Stimulated activated CD8-positive, alpha-beta memory T cell treated with anti-CD3 and anti-CD28 coated beads, Interleukin-4, amount 100 ng/mL, for 48 hours (primary cell): Measurements from ENCODE around the gene TFE3.
A peak's percentile ranks its signal among the peaks of the same experiment; 100 is the strongest.

Experiments used
- DNase-seq: peaks from one replicate; pipeline ENCODE4 v3.0.0-alpha.2; 2020

Gene TFE3, protein sequence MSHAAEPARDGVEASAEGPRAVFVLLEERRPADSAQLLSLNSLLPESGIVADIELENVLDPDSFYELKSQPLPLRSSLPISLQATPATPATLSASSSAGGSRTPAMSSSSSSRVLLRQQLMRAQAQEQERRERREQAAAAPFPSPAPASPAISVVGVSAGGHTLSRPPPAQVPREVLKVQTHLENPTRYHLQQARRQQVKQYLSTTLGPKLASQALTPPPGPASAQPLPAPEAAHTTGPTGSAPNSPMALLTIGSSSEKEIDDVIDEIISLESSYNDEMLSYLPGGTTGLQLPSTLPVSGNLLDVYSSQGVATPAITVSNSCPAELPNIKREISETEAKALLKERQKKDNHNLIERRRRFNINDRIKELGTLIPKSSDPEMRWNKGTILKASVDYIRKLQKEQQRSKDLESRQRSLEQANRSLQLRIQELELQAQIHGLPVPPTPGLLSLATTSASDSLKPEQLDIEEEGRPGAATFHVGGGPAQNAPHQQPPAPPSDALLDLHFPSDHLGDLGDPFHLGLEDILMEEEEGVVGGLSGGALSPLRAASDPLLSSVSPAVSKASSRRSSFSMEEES

DNA sequence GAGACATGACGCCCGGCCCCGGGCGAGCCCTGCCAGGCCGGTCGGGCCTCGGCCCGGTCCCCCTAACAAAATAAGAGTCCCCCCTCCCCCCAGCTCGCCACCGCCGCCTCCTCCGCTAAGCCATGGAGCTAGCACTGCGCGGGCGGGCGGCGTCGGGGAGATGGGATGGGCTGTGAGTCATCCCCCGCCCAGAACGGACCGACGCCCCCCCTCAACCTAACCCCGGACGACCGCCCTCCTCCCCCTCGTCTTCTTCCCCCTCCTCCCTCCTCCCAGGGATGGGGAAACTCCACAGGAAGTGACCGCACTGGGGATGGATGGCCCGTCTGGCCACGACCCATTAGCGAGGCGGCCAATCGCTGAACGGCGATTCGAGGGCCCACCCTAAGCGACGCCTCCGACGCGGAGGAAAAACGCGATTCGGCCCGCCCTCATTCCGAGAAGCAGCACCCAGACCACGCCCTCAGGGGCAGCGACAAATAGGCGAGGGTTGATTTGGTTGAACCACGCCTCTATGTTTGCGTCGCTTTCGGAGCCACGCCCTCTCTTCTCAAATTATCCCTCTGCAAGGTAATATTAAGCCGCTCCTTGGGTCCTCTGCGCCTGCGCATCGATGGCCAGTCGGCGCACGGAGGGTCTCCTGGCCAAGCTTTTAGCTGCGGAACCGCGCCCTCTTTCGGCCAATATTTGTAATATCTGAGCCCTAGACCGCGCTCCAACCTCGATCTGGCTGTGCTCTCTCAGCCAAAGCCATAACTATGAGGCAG lies at the start of gene TFE3:
TFE3 (minus strand) TSS at position 138 of the 767 bp plus-strand sequence; CDS start at position 7, 131 bp downstream.
- DNase-seq: peak; percentile 95

DNA sequence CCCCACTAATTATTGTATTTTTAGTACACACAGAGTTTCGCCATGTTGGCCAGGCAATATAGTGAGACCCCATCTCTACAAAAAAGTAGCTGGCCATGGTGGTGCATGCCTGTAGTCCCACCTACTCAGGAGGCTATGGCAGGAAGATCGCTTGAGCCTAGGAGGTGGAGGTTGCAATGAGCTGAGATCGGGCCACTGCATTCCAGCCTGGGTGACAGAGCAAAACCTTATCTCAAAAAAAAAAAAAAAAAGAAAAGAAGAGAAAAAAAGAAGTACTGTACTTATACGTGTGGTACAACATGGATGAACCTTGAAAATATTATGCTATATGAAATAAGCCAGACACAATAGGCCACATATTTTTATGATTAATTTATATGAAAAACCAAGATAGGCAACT lies 46.4 kb upstream of the TFE3 start:
- no peak for DNase-seq

DNA sequence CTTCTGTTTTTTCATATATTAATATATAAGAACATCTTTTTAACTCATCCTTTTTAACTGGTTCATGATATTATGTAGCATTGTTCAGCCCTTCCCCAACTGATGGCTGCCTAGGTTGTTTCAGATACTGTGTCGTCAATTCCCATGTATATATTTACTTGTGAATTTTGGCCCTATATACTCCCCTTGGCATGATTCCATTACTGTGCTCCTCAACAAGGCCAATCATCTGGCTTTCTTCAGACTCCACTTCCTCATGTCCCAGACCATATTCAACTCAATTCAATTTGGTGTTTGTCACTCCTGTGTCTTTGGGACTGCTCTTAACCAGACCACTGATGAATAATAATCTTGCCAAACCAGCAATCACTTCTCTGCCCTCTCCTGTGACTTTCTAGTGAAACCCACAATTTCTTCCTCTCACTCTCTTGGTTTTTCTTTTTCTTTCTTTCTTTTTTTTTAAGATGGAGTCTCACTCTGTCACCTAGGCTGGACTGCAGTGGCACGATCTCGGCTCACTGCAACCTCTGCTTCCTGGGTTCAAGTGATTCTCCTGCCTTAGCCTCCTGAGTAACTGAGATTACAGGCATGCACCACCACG lies 39.2 kb upstream of the TFE3 start:
- no peak for DNase-seq

DNA sequence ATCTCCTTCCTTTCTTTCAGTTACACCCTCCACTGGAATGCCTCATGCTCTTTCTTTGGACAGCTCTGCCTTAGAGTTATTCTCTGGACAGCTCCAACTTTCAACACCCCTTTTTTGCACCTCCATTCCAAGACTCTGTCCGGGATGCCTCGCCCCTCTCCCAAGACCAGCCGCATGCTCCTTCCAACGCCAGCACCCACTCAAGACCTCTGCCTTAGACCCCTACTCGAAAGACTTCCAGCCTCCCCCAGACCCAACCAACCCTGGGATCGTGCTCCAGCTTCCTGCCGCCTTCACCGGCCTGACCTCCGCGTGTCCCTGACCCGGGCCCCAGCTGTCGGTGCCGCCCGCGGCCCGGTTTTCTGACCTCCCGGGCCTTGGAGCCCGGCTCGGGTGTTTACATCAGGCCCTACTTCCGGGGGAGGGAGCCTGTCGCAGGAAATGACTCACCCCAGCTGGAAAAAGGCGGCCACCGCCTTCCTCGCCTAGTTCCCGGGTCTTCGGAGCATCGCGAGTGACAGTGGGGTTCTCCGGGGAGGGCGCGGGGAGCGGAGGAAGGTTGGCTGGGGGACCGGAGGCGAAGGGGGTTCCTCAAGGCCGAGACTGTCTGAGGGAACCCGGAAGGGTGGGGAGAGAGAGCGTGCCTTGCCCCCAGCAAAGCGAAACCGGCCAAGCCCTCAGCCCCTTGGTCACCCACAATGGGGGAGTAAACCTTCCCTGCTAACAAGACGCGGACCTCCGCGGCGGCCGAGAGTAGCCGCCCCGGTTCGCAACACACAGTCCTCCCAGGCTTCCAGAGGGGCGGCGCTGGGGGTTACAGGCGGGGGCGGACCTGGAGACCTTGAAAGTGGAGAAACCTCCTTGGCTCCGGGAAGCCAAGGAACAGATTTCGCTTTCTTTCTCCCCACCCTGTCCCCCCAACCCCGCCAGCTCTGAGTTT lies 36.6 kb upstream of the TFE3 start, which contains the start of gene WDR45:
WDR45 (minus strand) TSS at position 399 of the 940 bp plus-strand sequence. CDS start 1,792 bp downstream, outside the sequence.
- peak; percentile 75 for DNase-seq

DNA sequence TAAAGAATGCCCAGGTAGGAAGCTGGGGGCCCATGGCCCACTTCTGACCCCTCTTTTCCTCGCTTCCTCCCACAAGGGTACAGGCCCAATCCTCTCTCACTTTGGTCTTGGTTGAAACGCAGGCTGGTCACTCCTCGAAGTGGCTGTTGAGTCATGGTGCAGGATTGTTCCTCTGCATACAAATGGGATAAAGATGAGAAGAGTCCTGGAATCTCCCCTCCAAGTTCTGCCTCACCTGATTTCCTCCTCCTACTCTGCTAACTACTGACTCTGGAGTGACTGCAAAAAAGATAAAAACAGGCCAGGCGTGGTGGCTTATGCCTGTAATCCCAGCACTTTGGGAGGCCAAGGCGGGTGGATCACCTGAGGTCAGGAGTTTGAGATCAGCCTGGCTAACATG lies 34.8 kb upstream of the TFE3 start:
- no peak for DNase-seq

DNA sequence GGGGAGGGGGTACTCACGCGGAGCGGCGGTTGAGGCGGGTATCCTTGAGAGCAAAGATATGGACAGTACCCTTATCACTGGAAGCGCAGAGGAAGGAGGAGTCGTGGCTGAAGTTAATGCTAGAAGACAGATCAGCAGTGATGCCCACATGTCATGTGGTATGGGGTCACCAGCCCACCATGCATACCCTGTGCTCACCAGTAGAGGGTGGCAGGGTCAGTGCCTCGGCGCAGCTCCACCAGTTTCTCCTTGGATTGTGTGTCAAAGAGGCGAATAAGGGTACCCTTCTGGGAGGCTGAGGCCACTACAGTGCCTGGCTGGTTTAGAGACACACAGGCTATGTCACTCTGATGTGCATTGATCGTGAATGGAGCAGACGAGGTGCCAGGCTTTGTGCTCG lies 32.2 kb upstream of the TFE3 start:
- no peak for DNase-seq

DNA sequence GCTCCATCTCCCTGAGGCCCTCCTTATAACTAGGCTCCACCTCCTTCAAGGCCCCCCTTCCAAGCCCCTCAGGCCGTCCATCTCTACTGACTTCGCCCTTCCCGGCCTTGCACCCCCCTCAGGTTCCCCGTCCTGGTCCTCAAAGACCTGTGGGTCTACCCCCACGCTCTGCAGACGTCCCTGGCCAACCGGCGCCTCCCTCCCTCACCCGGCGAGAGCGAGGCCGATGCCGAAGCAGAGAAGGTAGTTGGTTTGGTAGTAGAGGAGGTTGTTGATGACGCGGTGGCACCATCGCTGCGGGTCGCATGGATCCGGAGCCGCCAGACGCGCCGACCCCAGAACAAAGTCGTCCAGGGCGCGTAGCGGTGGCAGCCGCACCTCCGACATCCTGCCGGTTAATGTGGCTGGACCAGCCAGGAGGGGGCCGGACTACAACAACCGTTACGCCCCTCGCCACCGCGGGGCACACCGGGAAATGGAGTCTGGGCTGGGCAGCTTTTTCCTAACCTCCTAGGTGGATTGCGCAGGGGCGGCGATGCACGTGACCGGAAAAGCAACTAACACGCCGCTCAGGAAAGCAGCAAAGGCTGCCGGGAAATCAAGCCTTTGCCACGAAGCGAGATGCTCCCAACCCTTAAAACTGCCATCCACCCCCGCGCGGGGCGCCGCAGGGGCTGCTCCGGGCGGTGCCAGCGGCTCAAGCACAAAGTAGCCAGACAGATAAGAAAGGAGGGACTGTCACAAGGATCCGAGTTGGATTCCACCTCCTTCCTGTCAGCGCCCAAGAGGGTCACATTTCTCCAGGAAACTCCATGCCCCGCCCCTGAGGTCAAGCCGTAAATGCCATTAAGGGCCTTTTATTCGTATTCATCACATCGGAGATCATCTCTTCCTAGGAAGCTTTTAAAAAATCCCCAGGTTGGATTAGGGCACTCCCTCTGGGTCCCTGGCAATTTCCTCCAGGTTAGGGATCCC lies 30.7 kb upstream of the TFE3 start, which contains the start of gene PRAF2:
PRAF2 (minus strand) TSS at position 402 of the 975 bp plus-strand sequence; CDS start at position 387, 15 bp downstream.
- DNase-seq: peak; percentile 90

DNA sequence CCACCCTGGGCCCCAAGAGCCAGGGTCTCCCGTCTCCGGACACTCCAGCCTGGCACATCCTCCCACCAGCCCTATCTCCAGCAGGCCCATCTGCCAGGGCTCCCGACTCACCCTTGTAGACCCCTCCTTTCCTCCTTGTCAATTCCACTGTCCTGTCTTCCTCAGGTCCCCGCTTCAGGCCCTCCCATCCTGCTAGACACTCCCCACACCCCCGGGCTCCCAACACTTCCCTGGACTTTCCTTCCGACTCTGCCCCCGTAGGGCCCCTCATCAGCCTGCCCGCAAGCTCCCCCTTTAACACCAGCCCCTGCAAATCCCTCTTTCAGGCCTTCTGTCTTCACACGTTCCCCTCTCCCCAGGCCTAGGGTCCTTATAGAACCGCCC lies 29.5 kb upstream of the TFE3 start:
- DNase-seq: no peak

DNA sequence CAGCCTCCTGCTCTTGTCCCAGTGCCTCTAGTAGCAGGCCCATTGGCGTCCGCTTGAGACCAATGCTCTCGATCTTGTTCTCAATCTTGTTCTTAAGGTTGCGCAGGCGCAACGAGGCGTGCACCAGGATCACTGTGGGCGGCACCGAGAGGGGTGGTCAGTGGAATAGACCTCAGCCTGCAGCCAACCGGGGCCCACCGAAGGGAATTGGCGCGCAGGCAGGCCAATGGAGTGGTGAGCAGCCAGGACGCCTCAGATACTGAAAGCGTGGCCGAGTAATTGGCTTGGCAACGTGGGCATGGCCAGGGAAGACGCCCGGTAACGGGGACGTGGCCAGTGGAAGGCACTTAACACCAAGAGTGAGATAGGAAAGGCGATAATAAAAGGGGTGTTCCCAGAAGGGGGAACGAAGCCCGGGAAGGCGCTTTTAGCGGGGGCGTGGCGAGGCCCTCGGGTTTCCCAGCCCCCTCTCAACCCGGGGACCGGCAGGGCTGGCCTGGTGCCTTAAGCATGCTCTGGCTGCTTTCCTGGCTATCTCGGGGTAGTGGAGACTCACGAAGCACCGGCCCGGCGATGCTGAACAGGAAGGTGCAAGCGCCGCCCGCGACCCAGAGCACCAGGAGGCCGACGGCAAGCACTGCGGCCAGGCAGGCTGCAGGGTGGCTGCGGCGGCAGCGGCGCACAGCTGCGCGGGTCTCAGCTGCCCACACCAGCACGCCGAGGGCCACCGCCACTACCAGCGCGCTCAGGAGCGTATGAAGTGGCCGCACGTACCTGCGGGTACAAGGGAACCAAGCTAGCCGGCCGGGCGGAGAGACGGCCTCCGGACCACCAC lies 28.9 kb upstream of the TFE3 start:
- no peak for DNase-seq

DNA sequence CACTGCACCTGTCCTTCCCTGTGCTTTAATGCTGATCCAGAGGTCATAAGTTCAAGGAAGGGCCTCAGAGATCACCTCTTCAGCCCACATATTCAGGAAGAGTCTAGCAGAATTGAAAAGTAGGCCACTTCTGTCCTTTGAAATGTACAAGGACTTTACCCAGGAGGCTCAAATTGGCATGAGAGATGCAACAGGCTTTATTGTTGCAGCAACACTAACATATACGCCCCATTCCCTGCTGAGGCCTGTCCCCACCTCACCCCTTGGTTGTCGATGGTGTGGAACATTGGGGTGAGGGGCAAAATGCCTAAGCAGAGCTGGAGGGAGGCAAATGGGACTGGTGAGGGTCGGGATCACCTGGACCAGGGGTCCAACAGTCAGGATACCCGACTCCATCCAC lies 27.8 kb upstream of the TFE3 start:
- DNase-seq: no peak

DNA sequence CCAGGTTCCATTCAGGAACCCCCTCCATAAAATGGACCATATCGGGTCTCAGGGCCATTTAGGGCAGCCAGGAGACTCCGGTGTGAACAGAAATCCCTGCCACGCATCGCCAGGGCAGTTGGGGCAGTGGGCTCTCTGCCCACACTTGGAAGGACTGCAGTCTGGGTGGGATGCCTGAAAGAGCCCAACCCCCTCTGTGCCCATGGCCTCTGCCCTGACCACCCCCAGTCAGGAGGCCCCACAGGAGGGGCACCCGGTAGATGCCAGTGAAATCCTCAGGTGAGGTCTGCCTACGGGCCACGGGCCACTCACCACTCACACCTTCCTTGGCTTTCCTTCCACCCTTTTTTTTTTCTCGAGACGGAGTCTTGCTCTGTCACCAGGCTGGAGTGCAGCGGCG lies 25.9 kb upstream of the TFE3 start:
- DNase-seq: no peak

DNA sequence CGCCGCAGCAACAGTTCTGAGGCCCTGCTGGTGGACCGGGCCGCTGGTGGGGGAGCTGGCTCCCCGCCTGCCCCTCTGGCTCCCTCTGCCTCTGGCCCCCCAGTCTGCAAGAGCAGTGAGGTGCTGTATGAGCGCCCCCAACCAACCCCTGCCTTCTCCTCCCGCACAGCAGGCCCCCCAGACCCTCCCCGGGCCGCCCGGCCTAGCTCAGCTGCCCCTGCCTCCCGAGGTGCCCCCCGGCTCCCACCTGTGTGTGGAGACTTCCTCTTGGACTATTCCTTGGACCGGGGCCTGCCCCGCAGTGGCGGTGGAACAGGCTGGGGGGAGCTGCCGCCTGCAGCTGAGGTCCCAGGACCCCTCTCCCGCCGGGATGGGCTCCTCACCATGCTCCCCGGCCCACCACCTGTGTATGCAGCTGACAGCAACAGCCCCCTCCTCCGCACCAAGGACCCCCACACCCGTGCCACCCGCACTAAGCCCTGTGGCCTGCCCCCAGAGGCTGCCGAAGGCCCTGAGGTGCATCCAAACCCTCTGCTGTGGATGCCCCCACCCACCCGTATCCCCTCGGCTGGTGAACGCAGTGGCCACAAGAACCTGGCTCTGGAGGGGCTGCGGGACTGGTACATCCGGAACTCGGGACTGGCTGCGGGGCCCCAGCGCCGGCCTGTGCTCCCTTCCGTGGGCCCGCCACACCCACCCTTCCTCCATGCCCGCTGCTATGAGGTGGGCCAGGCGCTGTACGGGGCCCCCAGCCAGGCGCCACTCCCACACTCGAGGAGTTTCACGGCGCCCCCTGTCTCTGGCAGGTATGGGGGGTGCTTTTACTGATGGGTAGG lies 24.3 kb upstream of the TFE3 start:
- DNase-seq: no peak

DNA sequence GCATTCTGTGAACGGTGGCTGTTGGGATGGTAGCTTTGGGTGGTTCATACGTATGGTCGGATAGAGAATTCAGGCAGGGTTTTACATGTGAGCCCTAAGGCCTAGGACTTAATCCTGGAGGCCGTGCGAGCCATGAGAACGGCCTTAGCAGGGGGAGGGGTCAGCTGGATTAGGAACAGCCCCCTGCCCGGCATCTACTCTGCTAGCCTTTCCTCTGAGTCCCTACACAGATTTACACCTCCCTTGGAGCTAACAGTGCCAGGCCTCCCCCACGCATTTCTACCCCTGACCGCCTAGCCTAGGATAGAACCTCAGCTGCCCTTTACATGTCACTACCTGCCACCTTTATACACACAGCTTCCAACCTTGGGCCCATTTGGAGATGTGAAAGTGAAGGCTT lies 23.5 kb upstream of the TFE3 start:
- DNase-seq: no peak

DNA sequence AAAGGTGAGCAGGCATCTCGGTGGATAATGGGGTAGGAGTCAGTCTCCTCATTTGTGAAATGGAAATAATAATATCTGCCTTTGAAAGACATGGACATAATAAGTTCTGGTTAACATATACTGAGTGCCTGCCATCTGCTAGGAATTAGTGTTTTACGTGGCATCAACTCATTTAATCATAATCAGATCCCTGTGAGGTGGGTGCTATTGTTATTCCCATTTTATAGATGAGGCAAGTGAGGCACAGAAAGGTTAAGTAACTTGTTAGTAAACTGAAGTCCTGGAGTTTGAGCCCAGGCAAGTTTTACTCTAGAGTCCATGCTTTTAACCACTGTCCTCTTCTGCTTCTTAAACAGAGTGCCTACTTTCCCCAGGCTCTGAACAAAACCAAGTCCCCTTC lies 23.1 kb upstream of the TFE3 start:
- no peak for DNase-seq

DNA sequence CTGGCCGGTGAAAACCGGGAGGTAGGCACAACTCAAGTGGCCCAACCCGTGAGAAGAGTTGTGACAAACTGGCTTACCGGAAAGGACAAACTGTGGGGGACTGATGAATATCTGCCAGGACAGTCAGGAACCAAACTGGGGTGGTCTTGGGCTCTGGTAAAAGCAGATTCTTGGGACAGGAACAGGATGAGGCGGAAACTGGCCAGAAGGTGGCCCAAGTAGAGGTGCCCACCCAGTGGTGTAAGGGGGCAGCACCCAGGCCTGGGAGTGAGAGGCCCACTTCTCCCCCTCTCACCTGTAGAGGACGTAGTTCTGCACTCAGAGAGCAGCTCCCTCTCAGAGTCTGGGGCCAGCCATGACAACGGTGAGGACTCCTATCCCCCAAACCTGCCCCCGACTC lies 21.6 kb upstream of the TFE3 start:
- no peak for DNase-seq

DNA sequence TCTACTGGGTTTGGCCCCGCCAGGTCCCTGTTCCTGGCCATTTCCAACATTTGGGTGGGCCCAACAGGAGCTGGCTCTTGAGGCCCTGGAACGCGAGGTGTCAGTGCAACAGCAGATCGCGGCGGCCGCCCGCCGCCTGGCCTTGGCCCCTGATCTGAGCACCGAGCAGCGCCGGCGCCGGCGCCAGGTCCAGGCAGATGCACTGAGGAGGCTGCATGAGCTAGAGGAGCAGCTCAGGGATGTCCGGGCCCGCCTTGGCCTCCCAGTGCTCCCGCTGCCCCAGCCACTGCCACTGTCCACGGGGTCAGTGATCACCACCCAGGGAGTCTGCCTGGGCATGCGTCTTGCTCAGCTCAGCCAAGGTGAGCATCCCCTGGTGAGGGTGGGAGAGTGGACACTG lies 21.1 kb upstream of the TFE3 start:
- DNase-seq: no peak

DNA sequence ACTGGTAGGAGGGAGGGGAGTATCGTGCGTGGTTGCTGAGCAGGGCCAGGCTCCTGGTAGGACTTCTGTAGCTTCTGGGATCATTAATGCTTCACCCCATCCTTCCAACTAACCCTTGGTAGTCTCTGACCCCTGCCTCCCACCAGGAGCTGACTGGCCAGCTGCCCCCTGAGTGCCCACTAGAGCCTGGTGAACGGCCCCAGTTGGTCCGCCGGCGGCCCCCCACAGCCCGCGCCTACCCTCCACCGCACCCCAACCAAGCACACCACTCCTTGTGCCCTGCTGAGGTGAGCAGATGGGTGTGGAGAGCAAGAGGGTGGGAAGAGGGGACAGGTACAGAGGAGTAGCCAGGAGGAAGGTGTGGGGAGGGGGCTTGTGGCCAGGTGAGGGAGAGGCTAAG lies 20.6 kb upstream of the TFE3 start:
- no peak for DNase-seq

DNA sequence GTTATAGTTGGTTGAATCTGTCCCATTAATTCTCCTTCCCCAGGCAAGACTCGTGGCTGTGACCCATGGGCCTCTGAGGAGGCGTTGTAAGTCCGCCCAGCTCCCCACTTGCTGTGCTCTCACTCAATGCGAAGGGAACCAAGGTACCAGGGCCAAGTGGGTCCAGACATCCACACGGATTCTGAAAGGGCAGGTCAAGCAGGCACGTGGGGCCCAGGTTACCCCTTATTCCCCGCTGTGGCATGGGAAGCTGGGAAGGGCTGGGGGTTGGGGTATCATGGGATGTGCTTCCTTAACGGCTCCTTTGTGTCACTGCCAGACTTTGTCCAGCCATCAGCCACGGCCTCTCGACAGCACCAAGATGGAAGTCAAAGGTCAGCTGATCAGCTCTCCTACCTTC lies 18.8 kb upstream of the TFE3 start:
- DNase-seq: no peak

DNA sequence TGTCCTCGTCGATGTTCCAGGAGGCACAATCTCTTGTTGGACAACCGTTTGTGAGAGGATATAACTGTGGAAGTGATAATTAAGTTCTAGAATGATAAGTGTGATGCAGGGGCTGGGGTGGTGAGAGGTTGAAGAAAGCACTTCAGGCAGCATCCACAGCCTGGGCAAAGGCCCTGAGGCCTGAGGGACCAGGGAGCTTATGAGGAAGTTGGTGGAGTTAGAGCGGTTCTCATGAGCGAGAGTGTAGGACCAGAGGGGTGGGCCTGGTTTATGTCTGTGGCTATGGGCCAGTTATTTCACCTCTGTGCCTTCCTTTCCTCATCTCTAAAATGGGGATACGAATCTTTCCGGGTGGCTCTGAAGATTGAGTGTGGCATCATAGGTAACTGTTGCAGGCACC lies 18.3 kb upstream of the TFE3 start:
- no peak for DNase-seq
